Panc1 (cell line): ENCODE data around the gene S100A10. TPM values are rescaled to one million over a fixed set of nuclear protein-coding genes. Genes with fewer than 3 reads are reported as not detected.

Experiments used
- ATAC-seq: fragments of 200-7000 bp; cut with Tn5 transposase; 2 replicates; pipeline ENCODE4 v1.9.1; 2020; ENCODE audit warnings: mild to moderate bottlenecking, moderate library complexity
- BruUV-seq: library from RNA; stranded (reverse); fragments of 400-500 nt; replicated peaks from 2 replicates; lab custom pipeline; 2021; lab: Mats Ljungman, UMichigan
- CTCF ChIA-PET: fragments of 300-600 bp; sonication (Branson Sonifier 250); formaldehyde crosslinking; loops from one replicate; lab custom pipeline; 2022; ENCODE audit warnings: antibody characterized with exemption; lab: Charles Lee
- POLR2A ChIA-PET: fragments of 300-600 bp; sonication (Branson Sonifier 250); formaldehyde crosslinking; loops from one replicate; lab custom pipeline; 2022; ENCODE audit warnings: antibody characterized with exemption; lab: Charles Lee
- DNase-seq: peaks from one replicate; pipeline ENCODE4 v3.0.0-alpha.2; 2010; ENCODE audit warnings: low read depth, low spot score
- H3K27ac ChIP-seq: 2 replicates; pipeline ENCODE4 v1.5.1; 2011; ENCODE audit warnings: mild to moderate bottlenecking, low read length, inconsistent platforms
- H3K27me3 ChIP-seq: fragments of 200-500 bp; sonication (Bioruptor generic); 2 replicates; pipeline ENCODE4 v1.6.0; 2014; ENCODE audit warnings: low read length, inconsistent platforms; ENCODE audit not compliant: control insufficient read depth, insufficient read depth
- H3K36me3 ChIP-seq: fragments of 200-500 bp; sonication (Bioruptor generic); 2 replicates; pipeline ENCODE4 v1.5.1; 2014; ENCODE audit warnings: inconsistent platforms, mild to moderate bottlenecking, low read length, moderate library complexity; ENCODE audit not compliant: control insufficient read depth, insufficient read depth
- H3K4me1 ChIP-seq: 2 replicates; pipeline ENCODE4 v1.5.1; 2011; ENCODE audit warnings: inconsistent platforms, mild to moderate bottlenecking, low read length, moderate library complexity; ENCODE audit not compliant: control insufficient read depth, insufficient read depth
- H3K4me3 ChIP-seq, 2 experiments: 2 replicates each; pipeline ENCODE4 v1.5.1; 2011 to 2012; ENCODE audit warnings: low read depth in 2 of 2, low read length in 2 of 2, mild to moderate bottlenecking in 2 of 2, inconsistent platforms in 1 of 2, moderate library complexity in 1 of 2
- H3K9me3 ChIP-seq: fragments of 200-500 bp; sonication (Bioruptor generic); 2 replicates; pipeline ENCODE4 v1.5.1; 2014; ENCODE audit warnings: low read depth, mild to moderate bottlenecking, inconsistent platforms, low read length, moderate library complexity; ENCODE audit not compliant: control insufficient read depth, insufficient read depth
- CTCF ChIP-seq: fragments of 450-650 bp; IDR thresholded peaks from 2 replicates; pipeline ENCODE4 v1.5.1; 2017; ENCODE audit warnings: mild to moderate bottlenecking
- POLR2AphosphoS5 ChIP-seq: IDR thresholded peaks from 2 replicates; pipeline ENCODE4 v1.6.1; 2012; ENCODE audit warnings: mild to moderate bottlenecking, low read depth, low read length, moderate library complexity
- REST ChIP-seq, 2 experiments: IDR thresholded peaks; 2 replicates each; pipeline ENCODE4 v1.6.1; 2011 to 2012; ENCODE audit warnings: low read depth in 2 of 2, control low read depth in 1 of 2, low read length in 1 of 2, mild to moderate bottlenecking in 1 of 2, moderate library complexity in 1 of 2; ENCODE audit not compliant: insufficient read depth in 1 of 2
- SIN3A ChIP-seq: IDR thresholded peaks from 2 replicates; pipeline ENCODE4 v1.6.1; 2012; ENCODE audit warnings: low read depth, mild to moderate bottlenecking, low read length, moderate library complexity, borderline replicate concordance; ENCODE audit not compliant: insufficient read depth
- TCF7L2 ChIP-seq: IDR thresholded peaks from 2 replicates; pipeline ENCODE4 v1.6.1; 2011; ENCODE audit warnings: mild to moderate bottlenecking, low read depth, low read length, inconsistent platforms
- in situ Hi-C: cut with HindIII; loops from 2 replicates; pipeline ENCODE4 v1.10.0; 2016; ENCODE audit warnings: low sequenced_read_pairs, low pct_unique_long_range_greater_than_20kb
- intact Hi-C: fragments of 100-400 bp; cut with micrococcal nuclease; formaldehyde crosslinking; loops from one replicate; pipeline ENCODE4 v1.10.0; 2022; ENCODE audit not compliant: unreplicated experiment
- total RNA-seq: library from RNA; stranded (reverse); gene quantifications from one replicate; pipeline ENCODE4 v1.2.1, GENCODE V29; 2021; ENCODE audit not compliant: unreplicated experiment

The S100A10 gene
- total RNA-seq, 1 experiment from 2014 or later = 1,621 TPM

- in situ Hi-C loops (no loop called here), intact Hi-C loops (no loop called here)
- no peak for TF ChIP-seq POLR2AphosphoS5
- TF ChIP-seq SIN3A = no peak
- TF ChIP-seq CTCF = no peak
- TF ChIP-seq REST (IDR thresholded peaks at IDR 0.05; ENCODE audit: insufficient read depth in 1 of 2, low read depth in 2 of 2, low read length in 1 of 2) = no peak
- TF ChIP-seq TCF7L2 = no peak
- DNase-seq (no peak), ATAC-seq (no peak)
- H3K9me3 ChIP-seq = no peaks in the 10 kb centered on the region
- ChIA-PET CTCF (no interaction called here), POLR2A (no interaction called here)
- H3K4me3 ChIP-seq = no peak overlapping the region
- H3K4me1 ChIP-seq = peaks cover 35% of the 10 kb centered on the region
- H3K27ac ChIP-seq = 0 out of 2 replicates have a peak overlapping the region, but pooled peaks have one; percentile 14
- BruUV-seq = no TSS peak
- no peaks in the 10 kb centered on the region for H3K27me3 ChIP-seq
- no peaks in the 10 kb centered on the region for H3K36me3 ChIP-seq
Observed at GRCh38 chr1:151948506-151948905, 45.2 kb downstream of the S100A10 start.

DNA sequence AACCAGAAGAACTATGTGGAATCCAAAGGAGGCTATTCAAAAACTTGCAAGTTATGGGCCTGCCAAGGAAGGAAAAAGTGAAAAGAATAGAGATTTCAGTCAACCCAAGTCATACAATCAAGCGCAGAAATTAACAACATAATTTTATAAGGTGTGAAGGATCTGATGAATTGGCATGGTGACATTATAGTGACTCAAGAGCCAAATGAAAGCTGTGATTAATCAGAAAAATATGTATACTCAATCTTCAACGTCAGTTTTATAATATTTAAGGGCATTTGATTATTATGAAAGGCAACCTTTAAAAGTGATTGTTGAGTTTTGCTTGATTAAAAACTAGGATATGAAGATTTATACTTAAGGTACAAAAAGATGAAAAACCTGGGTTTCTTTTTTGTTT lies 46.5 kb downstream of the S100A10 start:
- POLR2A ChIA-PET = interaction anchor here (0.5 kb wide), 1 partner anchor 95 kb away, joined by 9 read pairs; no protein-coding TSS in a partner anchor
- TF ChIP-seq TCF7L2 = no peak
- TF ChIP-seq SIN3A = no peak
- no peak for TF ChIP-seq REST (IDR thresholded peaks at IDR 0.05; ENCODE audit: insufficient read depth in 1 of 2, low read depth in 2 of 2, low read length in 1 of 2)
- TF ChIP-seq POLR2AphosphoS5 = no peak
- no peak for TF ChIP-seq CTCF
- peaks cover 42% of the 10 kb centered on the region for H3K4me1 ChIP-seq
- no peak overlapping the region for H3K4me3 ChIP-seq
- no peaks in the 10 kb centered on the region for H3K27me3 ChIP-seq
- peak overlapping the region; percentile 80; the same call in 1 of the 2 replicates for H3K27ac ChIP-seq
- no TSS peak for BruUV-seq
- DNase-seq = no peak
- no peaks in the 10 kb centered on the region for H3K36me3 ChIP-seq
- intact Hi-C loops = no loop called here
- in situ Hi-C loops = no loop called here
- CTCF ChIA-PET = no interaction called here
- ATAC-seq = no peak
- no peaks in the 10 kb centered on the region for H3K9me3 ChIP-seq
